Spleen (tissue), 11 donors: ENCODE measurements around the gene HMBS. TPM values are rescaled to one million over a fixed set of nuclear protein-coding genes. Genes with fewer than 3 reads are reported as not detected.
"Not testable (repeated sequence)": the region's sequence is repeated elsewhere in the genome, so short reads cannot be mapped to it uniquely, and the experiment has no call there.

Experiments used
- DNase-seq: peaks from one replicate; pipeline ENCODE4 v3.0.0-alpha.2; 2020
- H3K27ac ChIP-seq, 8 donors: fragments of 200-600 bp; sonication (generic) in 7 of 8; 1 replicate in 4 of 8; 2 replicates in 4 of 8; pipeline versions ENCODE4 v1.5.0 to v1.8.0; 2016 to 2021; ENCODE audit warnings: inconsistent platforms in 4 of 8, mild to moderate bottlenecking in 4 of 8, moderate library complexity in 1 of 8
- H3K27me3 ChIP-seq, 7 donors: fragments of 200-600 bp; sonication (generic) in 6 of 7; replicated peaks in 1 of 7; 1 replicate in 4 of 7; 2 replicates in 3 of 7; pipeline versions ENCODE4 v1.5.0 to v1.8.0; 2016 to 2021; ENCODE audit warnings: inconsistent platforms in 3 of 7, mild to moderate bottlenecking in 1 of 7
- H3K36me3 ChIP-seq, 6 donors: fragments of 200-600 bp; sonication (generic) in 5 of 6; 1 replicate in 4 of 6; 2 replicates in 2 of 6; pipeline versions ENCODE4 v1.5.0 to v1.8.0; 2016 to 2021; ENCODE audit warnings: inconsistent platforms in 2 of 6
- H3K4me1 ChIP-seq, 6 donors: fragments of 200-600 bp; sonication (generic) in 5 of 6; 1 replicate in 3 of 6; 2 replicates in 3 of 6; pipeline versions ENCODE4 v1.5.0 to v1.8.0; 2016 to 2021; ENCODE audit warnings: inconsistent platforms in 3 of 6
- H3K4me3 ChIP-seq, 8 donors: fragments of 200-600 bp; sonication (generic) in 7 of 8; 1 replicate in 4 of 8; 2 replicates in 4 of 8; pipeline versions ENCODE4 v1.5.0 to v1.8.0; 2016 to 2021; ENCODE audit warnings: inconsistent platforms in 4 of 8, mild to moderate bottlenecking in 4 of 8, moderate library complexity in 2 of 8
- H3K9me3 ChIP-seq, 8 donors: fragments of 200-600 bp; sonication (generic) in 7 of 8; 1 replicate in 4 of 8; 2 replicates in 4 of 8; pipeline versions ENCODE4 v1.5.0 to v1.8.0; 2016 to 2021; ENCODE audit warnings: inconsistent platforms in 4 of 8
- POLR2A ChIP-seq, 3 donors: fragments of 450-650 bp; IDR thresholded peaks; one replicate each; pipeline ENCODE4 v1.5.1; 2017; ENCODE audit warnings: antibody characterized with exemption in 3 of 3, mild to moderate bottlenecking in 1 of 3
- POLR2AphosphoS5 ChIP-seq, 3 donors: sonication (generic); formaldehyde crosslinking; IDR thresholded peaks; one replicate each; pipeline ENCODE4 v1.5.1; 2017; ENCODE audit warnings: antibody characterized with exemption in 3 of 3
- WGBS, 5 donors: extraction: QIAGEN DNeasy Blood & Tissue Kit in 3 of 5; methylation state at CpG; one replicate each; pipeline versions ENCODE4 v1.1.5 to v1.1.7; 2013 to 2018; 5-methylcytosine and 5-hydroxymethylcytosine counted together
- intact Hi-C: fragments of 100-400 bp; cut with DNase I; formaldehyde crosslinking; loops from one replicate; pipeline ENCODE4 v1.15.0; 2023; ENCODE audit warnings: low total_unique reads
- polyA plus RNA-seq, 3 donors: library from polyadenylated mRNA; stranded (reverse); fragments of 200-250 nt; gene quantifications; one replicate each; pipeline ENCODE4 v1.2.1, GENCODE V29; 2013
- total RNA-seq, 7 donors: library from RNA; depleted of rRNA in 3 of 7; stranded (reverse); fragments of >200 nt in 3 of 7; fragmentation: NEBNext Ultra II Directional in 4 of 7; extraction: Animal tissue kit (Norgen Biotek cat#: 25700) in 4 of 7; gene quantifications; one replicate each; pipeline versions ENCODE4 v1.1.0 to v1.2.1, GENCODE V29; 2016 to 2021
- TF ChIP-seq, protein P1 (sequence below), 11 experiments: fragments of 200-600 bp in 7 of 11; fragments of 450-650 bp in 4 of 11; sonication (generic) in 4 of 11; IDR thresholded peaks in 8 of 11; conservative IDR thresholded peaks in 3 of 11; 1 replicate in 7 of 11; 2 replicates in 4 of 11; pipeline versions ENCODE4 v1.4.0 to v1.8.0; 2016 to 2021; ENCODE audit warnings: antibody characterized with exemption in 11 of 11, inconsistent platforms in 4 of 11, mild to moderate bottlenecking in 1 of 11
- donor health status: healthy with polysubstance abuse.
- donor health status: DM: no; HTN: no; CAD: no; lungs with moderate emphysema.
- donor health status: DM: no; HTN: no; CAD: no.
- donor health status: Bipolar disorder and iron deficiency.
- donor health status: healthy.
- donor health status: DM: no; HTN: no; CAD: no.
- donor health status: DM: yes; HTN: yes; CAD: no.

HMBS gene
- total and polyA plus RNA-seq, 10 donors, result 7.4 to 42.6 (median 19.8) TPM

DNA sequence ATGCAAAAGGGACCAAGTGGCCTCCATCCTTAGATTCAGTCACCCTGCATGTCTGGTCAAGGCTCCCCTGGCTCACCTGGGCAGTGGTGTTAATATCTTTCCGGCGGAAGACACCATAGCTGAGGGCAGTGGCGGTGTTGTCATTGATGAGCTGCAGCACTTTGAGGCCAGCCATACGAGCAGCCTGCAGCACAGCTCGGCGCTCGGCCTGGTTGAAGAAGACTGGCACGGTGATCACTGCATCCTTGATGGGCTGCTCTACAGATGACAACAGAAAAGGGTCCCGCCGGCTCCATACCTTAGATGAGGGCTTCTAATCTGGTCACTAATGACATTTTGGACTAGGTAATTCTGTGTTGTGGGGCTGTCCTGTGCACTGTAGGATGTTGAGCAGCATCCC lies 30.3 kb upstream of the HMBS start:
- H3K27ac ChIP-seq, result no peak overlapping the region
- TF ChIP-seq POLR2A (IDR thresholded peaks at IDR 0.05) (no peak), POLR2AphosphoS5 (IDR thresholded peaks at IDR 0.05) (no peak)
- TF ChIP-seq, protein P1, sequence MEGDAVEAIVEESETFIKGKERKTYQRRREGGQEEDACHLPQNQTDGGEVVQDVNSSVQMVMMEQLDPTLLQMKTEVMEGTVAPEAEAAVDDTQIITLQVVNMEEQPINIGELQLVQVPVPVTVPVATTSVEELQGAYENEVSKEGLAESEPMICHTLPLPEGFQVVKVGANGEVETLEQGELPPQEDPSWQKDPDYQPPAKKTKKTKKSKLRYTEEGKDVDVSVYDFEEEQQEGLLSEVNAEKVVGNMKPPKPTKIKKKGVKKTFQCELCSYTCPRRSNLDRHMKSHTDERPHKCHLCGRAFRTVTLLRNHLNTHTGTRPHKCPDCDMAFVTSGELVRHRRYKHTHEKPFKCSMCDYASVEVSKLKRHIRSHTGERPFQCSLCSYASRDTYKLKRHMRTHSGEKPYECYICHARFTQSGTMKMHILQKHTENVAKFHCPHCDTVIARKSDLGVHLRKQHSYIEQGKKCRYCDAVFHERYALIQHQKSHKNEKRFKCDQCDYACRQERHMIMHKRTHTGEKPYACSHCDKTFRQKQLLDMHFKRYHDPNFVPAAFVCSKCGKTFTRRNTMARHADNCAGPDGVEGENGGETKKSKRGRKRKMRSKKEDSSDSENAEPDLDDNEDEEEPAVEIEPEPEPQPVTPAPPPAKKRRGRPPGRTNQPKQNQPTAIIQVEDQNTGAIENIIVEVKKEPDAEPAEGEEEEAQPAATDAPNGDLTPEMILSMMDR (IDR thresholded peaks at IDR 0.05 in 8 of 11, conservative IDR thresholded peaks at IDR 0.05 in 3 of 11), result no peak
- H3K27me3 ChIP-seq, result no peaks in the 10 kb centered on the region
- WGBS, 5 donors, result 97 to 100% (median 98%) methylated on average over 7 to 10 of the region's 10 CpGs
- peak; percentile 54 for DNase-seq
- no peak overlapping the region for H3K4me3 ChIP-seq
- no peaks in the 10 kb centered on the region for H3K9me3 ChIP-seq
- intact Hi-C loops, result no loop called here
- H3K4me1 ChIP-seq, result peaks cover 22 to 56% (median 29%) of the 10 kb centered on the region in 6 donors
- peaks cover 4 to 61% (median 56%) of the 10 kb centered on the region in 6 donors for H3K36me3 ChIP-seq

DNA sequence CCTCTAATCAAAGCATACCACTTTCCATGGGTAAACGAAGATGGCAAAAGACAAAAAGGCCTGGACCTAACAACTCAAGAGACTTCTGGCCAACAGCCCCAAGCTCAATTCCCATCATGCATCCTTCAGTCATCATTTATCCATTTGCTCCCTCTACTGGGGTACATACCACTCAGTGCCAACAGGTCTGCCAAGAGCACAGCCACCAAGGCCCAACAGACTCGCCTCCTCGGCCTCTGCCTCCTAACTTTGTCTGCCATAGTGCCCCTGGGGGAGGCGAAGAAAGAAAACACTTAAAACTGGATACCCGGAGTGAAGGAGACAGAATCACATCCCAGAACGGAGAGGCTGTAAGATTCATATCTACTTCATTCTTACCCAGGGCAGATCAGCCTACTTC lies 28.8 kb upstream of the HMBS start:
- intact Hi-C loops, result no loop called here
- Histone ChIP-seq H3K9me3 (no peaks in the 10 kb centered on the region), H3K27me3 (no peaks in the 10 kb centered on the region), H3K27ac (peak overlapping the region in 6 of 8 donors; percentile 85 to 95 (median 88)), H3K4me1 (peaks cover 22 to 56% (median 29%) of the 10 kb centered on the region in 6 donors), H3K36me3 (peaks cover 4 to 51% (median 43%) of the 10 kb centered on the region in 6 donors), H3K4me3 (peak overlapping the region; percentile 90 to 99 (median 94))
- DNase-seq, result no peak
- TF ChIP-seq POLR2AphosphoS5 (IDR thresholded peaks at IDR 0.05) (no peak), POLR2A (IDR thresholded peaks at IDR 0.05) (no peak)
- TF ChIP-seq, protein P1 (IDR thresholded peaks at IDR 0.05 in 8 of 11, conservative IDR thresholded peaks at IDR 0.05 in 3 of 11), result no peak
- WGBS, 5 donors, result 43 to 65% (median 54%) methylated on average over 6 of the region's 6 CpGs

GRCh38 chr11:119056421-119056999 lies 28.2 kb upstream of the HMBS start:
- peaks cover 22 to 54% (median 29%) of the 10 kb centered on the region in 6 donors for H3K4me1 ChIP-seq
- TF ChIP-seq POLR2A (IDR thresholded peaks at IDR 0.05), result no peak
- TF ChIP-seq, protein P1 (IDR thresholded peaks at IDR 0.05 in 8 of 11, conservative IDR thresholded peaks at IDR 0.05 in 3 of 11), result no peak
- no peak for TF ChIP-seq POLR2AphosphoS5 (IDR thresholded peaks at IDR 0.05)
- H3K27me3 ChIP-seq, result no peaks in the 10 kb centered on the region
- intact Hi-C loops, result no loop called here
- H3K4me3 ChIP-seq, result peak overlapping the region; percentile 90 to 99 (median 94)
- H3K36me3 ChIP-seq, result peaks cover 4 to 50% (median 36%) of the 10 kb centered on the region in 6 donors
- no peaks in the 10 kb centered on the region for H3K9me3 ChIP-seq
- WGBS, 5 donors, result 0 to 2% (median 0%) methylated on average over 2 to 47 of the region's 48 CpGs
- H3K27ac ChIP-seq, result peak overlapping the region; percentile 65 to 95 (median 87)
- no peak for DNase-seq

- H3K9me3 ChIP-seq, result no peaks in the 10 kb centered on the region
- 0 to 1% (median 1%) methylated on average over 21 to 79 of the region's 79 CpGs for WGBS, 5 donors
- DNase-seq, result peak; percentile 99
- no peaks in the 10 kb centered on the region for H3K27me3 ChIP-seq
- peak within 1 kb of the TSS; percentile 79 to 95 (median 87) for H3K27ac ChIP-seq
- intact Hi-C loops, result no loop called here
- peaks cover 21 to 47% (median 27%) of the 10 kb centered on the region in 6 donors for H3K4me1 ChIP-seq
- TF ChIP-seq, protein P1 (IDR thresholded peaks at IDR 0.05 in 8 of 11, conservative IDR thresholded peaks at IDR 0.05 in 3 of 11), result peak in 4 of 11 experiments; percentile 25 to 47 (median 30)
- TF ChIP-seq POLR2A (IDR thresholded peaks at IDR 0.05), result peak; percentile 12 to 71 (median 24)
- peak; percentile 88 to 91 (median 91) for TF ChIP-seq POLR2AphosphoS5 (IDR thresholded peaks at IDR 0.05)
- peaks cover 2 to 48% (median 30%) of the 10 kb centered on the region in 6 donors for H3K36me3 ChIP-seq
- H3K4me3 ChIP-seq, result peak within 1 kb of the TSS; percentile 90 to 99 (median 94)
These were observed 27.5 kb upstream of the HMBS start, which contains the start of gene HYOU1 for GRCh38 chr11:119057000-119057769. HYOU1 (minus strand) TSS chr11:119057205; CDS start chr11:119056160, 1,045 bp downstream.

- Histone ChIP-seq H3K36me3 (peaks cover 0 to 28% (median 10%) of the 10 kb centered on the region in 6 donors), H3K4me1 (peaks cover 20 to 39% (median 27%) of the 10 kb centered on the region in 6 donors)
- intact Hi-C loops, DNase-seq, H3K9me3 ChIP-seq, H3K27ac ChIP-seq, H3K4me3 ChIP-seq, H3K27me3 ChIP-seq: not testable (repeated sequence)
- WGBS, 5 donors, result 86 to 94% (median 92%) methylated on average over 14 to 32 of the region's 35 CpGs
These were observed 25.6 kb upstream of the HMBS start for GRCh38 chr11:119059128-119059527.
